Measurements from ENCODE around the gene GLIS1.
"Not testable (repeated sequence)": the region's sequence is repeated elsewhere in the genome, so short reads cannot be mapped to it uniquely, and the experiment has no call there.

DNA sequence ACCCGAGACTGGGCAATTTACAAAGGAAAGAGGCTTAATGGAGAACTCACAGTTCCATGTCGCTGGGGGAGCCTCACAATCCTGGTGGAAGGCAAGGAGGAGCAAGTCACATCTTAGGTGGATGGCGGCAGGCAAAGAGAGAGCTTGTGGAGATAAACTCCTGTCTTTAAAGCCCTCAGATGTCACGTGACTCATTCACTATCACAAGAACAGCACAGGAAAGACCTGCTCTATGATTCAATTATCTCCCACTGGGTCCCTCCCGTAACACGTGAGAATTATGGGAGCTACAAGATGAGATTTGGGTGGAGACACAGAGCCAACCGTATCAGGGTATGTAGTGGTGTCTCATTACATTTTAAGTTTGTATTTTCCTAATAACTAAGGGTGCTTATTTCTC, 21.5 kb upstream of the GLIS1 start:
- TF ChIP-seq, protein P1, sequence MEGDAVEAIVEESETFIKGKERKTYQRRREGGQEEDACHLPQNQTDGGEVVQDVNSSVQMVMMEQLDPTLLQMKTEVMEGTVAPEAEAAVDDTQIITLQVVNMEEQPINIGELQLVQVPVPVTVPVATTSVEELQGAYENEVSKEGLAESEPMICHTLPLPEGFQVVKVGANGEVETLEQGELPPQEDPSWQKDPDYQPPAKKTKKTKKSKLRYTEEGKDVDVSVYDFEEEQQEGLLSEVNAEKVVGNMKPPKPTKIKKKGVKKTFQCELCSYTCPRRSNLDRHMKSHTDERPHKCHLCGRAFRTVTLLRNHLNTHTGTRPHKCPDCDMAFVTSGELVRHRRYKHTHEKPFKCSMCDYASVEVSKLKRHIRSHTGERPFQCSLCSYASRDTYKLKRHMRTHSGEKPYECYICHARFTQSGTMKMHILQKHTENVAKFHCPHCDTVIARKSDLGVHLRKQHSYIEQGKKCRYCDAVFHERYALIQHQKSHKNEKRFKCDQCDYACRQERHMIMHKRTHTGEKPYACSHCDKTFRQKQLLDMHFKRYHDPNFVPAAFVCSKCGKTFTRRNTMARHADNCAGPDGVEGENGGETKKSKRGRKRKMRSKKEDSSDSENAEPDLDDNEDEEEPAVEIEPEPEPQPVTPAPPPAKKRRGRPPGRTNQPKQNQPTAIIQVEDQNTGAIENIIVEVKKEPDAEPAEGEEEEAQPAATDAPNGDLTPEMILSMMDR (IDR thresholded peaks at IDR 0.05; ENCODE audit: poor library complexity) = not testable (repeated sequence)
- not testable (repeated sequence) for TF ChIP-seq EZH2 (IDR thresholded peaks at IDR 0.05; ENCODE audit: borderline replicate concordance); EZH2phosphoT487 (IDR thresholded peaks at IDR 0.05; ENCODE audit: low read depth, severe bottlenecking, unreplicated experiment)
